Neural progenitor cell (in vitro differentiated cells): ENCODE results near the gene SERINC5. TPM values are rescaled to one million over a fixed set of nuclear protein-coding genes. Genes with fewer than 3 reads are reported as not detected.

Experiments used
- DNase-seq: peaks from one replicate; pipeline ENCODE4 v3.0.0-alpha.2; 2016; ENCODE audit warnings: low spot score
- H2AFZ ChIP-seq: fragments of 200-600 bp; sonication (generic); replicated peaks from 2 replicates; pipeline ENCODE4 v1.6.1; 2016; ENCODE audit warnings: antibody characterized with exemption
- H3F3A ChIP-seq: fragments of 200-600 bp; sonication (generic); 2 replicates; pipeline ENCODE4 v1.6.1; 2016; ENCODE audit warnings: antibody characterized with exemption, low read depth
- H3K27ac ChIP-seq: fragments of 200-600 bp; sonication (generic); 2 replicates; pipeline ENCODE4 v1.5.1; 2016; ENCODE audit warnings: mild to moderate bottlenecking
- H3K27me3 ChIP-seq: fragments of 200-600 bp; sonication (generic); 2 replicates; pipeline ENCODE4 v1.6.1; 2016; ENCODE audit warnings: mild to moderate bottlenecking, moderate library complexity
- H3K36me3 ChIP-seq: fragments of 200-600 bp; sonication (generic); 2 replicates; pipeline ENCODE4 v1.5.1; 2016
- H3K4me1 ChIP-seq: fragments of 200-600 bp; sonication (generic); 2 replicates; pipeline ENCODE4 v1.6.1; 2016; ENCODE audit warnings: mixed run types
- H3K4me2 ChIP-seq: fragments of 200-600 bp; sonication (generic); 2 replicates; pipeline ENCODE4 v1.6.1; 2016
- H3K4me3 ChIP-seq: fragments of 200-600 bp; sonication (generic); 2 replicates; pipeline ENCODE4 v1.5.1; 2016
- H3K79me2 ChIP-seq: fragments of 200-600 bp; sonication (generic); 2 replicates; pipeline ENCODE4 v1.6.1; 2016; ENCODE audit warnings: low read depth
- H3K9ac ChIP-seq: fragments of 200-600 bp; sonication (generic); 2 replicates; pipeline ENCODE4 v1.6.1; 2016
- H3K9me3 ChIP-seq: fragments of 200-600 bp; sonication (generic); 2 replicates; pipeline ENCODE4 v1.5.1; 2016; ENCODE audit warnings: low read depth
- H4K20me1 ChIP-seq: fragments of 200-600 bp; sonication (generic); 2 replicates; pipeline ENCODE4 v1.6.1; 2016; ENCODE audit warnings: low read depth
- H3K27ac Mint-ChIP-seq: 3 replicates; pipeline ENCODE4 v1.8.0; 2021; ENCODE audit warnings: mixed read lengths
- H3K27me3 Mint-ChIP-seq: 2 replicates; pipeline ENCODE4 v1.8.0; 2022; ENCODE audit warnings: low read depth, mild to moderate bottlenecking, inconsistent platforms, moderate library complexity, mixed read lengths; ENCODE audit not compliant: insufficient read depth
- H3K36me3 Mint-ChIP-seq: 3 replicates; pipeline ENCODE4 v1.8.0; 2021; ENCODE audit warnings: mixed read lengths
- H3K4me1 Mint-ChIP-seq: 3 replicates; pipeline ENCODE4 v1.8.0; 2021; ENCODE audit warnings: mixed read lengths
- H3K4me3 Mint-ChIP-seq: 3 replicates; pipeline ENCODE4 v1.8.0; 2021; ENCODE audit warnings: mild to moderate bottlenecking, moderate library complexity, mixed read lengths
- H3K9me3 Mint-ChIP-seq: 3 replicates; pipeline ENCODE4 v1.8.0; 2020; ENCODE audit warnings: mixed read lengths
- CTCF ChIP-seq: fragments of 200-600 bp; sonication (generic); IDR thresholded peaks from 2 replicates; pipeline ENCODE4 v1.5.1; 2017; ENCODE audit warnings: antibody characterized with exemption, mild to moderate bottlenecking
- EZH2 ChIP-seq: fragments of 200-600 bp; sonication (generic); IDR thresholded peaks from 2 replicates; pipeline ENCODE4 v1.6.1; 2017; ENCODE audit warnings: antibody characterized with exemption, mild to moderate bottlenecking, moderate library complexity
- EZH2phosphoT487 ChIP-seq: fragments of 200-600 bp; sonication (generic); IDR thresholded peaks from 2 replicates; pipeline ENCODE4 v1.6.1; 2017; ENCODE audit warnings: antibody characterized with exemption
- total RNA-seq: library from RNA; depleted of rRNA; stranded (reverse); fragments of >200 nt; gene quantifications from 2 replicates; pipeline ENCODE4 v1.2.3, GENCODE V29; 2015; ENCODE audit warnings: low replicate concordance

Gene SERINC5
- total RNA-seq, 1 donor from 2014 or later: 126 TPM

- Histone ChIP-seq H2AFZ (no peak overlapping the region), H3F3A (peaks cover 24% of the 10 kb centered on the region), H3K4me2 (peak overlapping the region; percentile 20), H4K20me1 (peaks cover 90% of the 10 kb centered on the region), H3K27ac (no peak overlapping the region), H3K27me3 (no peaks in the 10 kb centered on the region), H3K4me3 (no peak overlapping the region), H3K4me1 (peaks cover 58% of the 10 kb centered on the region), H3K9ac (no peak overlapping the region), H3K9me3 (no peaks in the 10 kb centered on the region), H3K36me3 (no peaks in the 10 kb centered on the region), H3K79me2 (peaks cover 100% of the 10 kb centered on the region)
- Mint-ChIP-seq H3K9me3 (peaks cover 8% of the 10 kb centered on the region), H3K4me1 (peaks cover 20% of the 10 kb centered on the region), H3K27me3 (no peaks in the 10 kb centered on the region), H3K4me3 (no peak overlapping the region), H3K36me3 (peaks cover 8% of the 10 kb centered on the region), H3K27ac (no peak overlapping the region)
- TF ChIP-seq EZH2 (no peak), CTCF (no peak), EZH2phosphoT487 (no peak)
- DNase-seq: no peak
Measured at GRCh38 chr5:80210014-80210413, 45.8 kb downstream of the SERINC5 start.

- no peak overlapping the region for H3K9ac ChIP-seq
- no peak overlapping the region for H3K4me2 ChIP-seq
- Mint-ChIP-seq H3K27me3 (no peaks in the 10 kb centered on the region), H3K36me3 (peaks cover 8% of the 10 kb centered on the region), H3K27ac (no peak overlapping the region), H3K4me3 (no peak overlapping the region), H3K9me3 (peaks cover 8% of the 10 kb centered on the region), H3K4me1 (peaks cover 27% of the 10 kb centered on the region)
- peaks cover 89% of the 10 kb centered on the region for H4K20me1 ChIP-seq
- DNase-seq: no peak
- no peaks in the 10 kb centered on the region for H3K27me3 ChIP-seq
- no peak overlapping the region for H3K27ac ChIP-seq
- no peaks in the 10 kb centered on the region for H3K36me3 ChIP-seq
- H3K79me2 ChIP-seq: peaks cover 99% of the 10 kb centered on the region
- TF ChIP-seq EZH2: no peak
- TF ChIP-seq CTCF: no peak
- TF ChIP-seq EZH2phosphoT487: no peak
- peaks cover 26% of the 10 kb centered on the region for H3F3A ChIP-seq
- peaks cover 71% of the 10 kb centered on the region for H3K4me1 ChIP-seq
- no peak overlapping the region for H3K4me3 ChIP-seq
- H3K9me3 ChIP-seq: no peaks in the 10 kb centered on the region
- H2AFZ ChIP-seq: no peak overlapping the region
Measured at GRCh38 chr5:80208381-80208780, 47.5 kb downstream of the SERINC5 start.

- no peak overlapping the region for H3K4me3 Mint-ChIP-seq
- H2AFZ ChIP-seq: no peak overlapping the region
- H3K9me3 ChIP-seq: no peaks in the 10 kb centered on the region
- no peak overlapping the region for H3K27ac Mint-ChIP-seq
- peaks cover 71% of the 10 kb centered on the region for H3K4me1 ChIP-seq
- H3K36me3 ChIP-seq: peaks cover under 1% of the 10 kb centered on the region
- H4K20me1 ChIP-seq: peaks cover 85% of the 10 kb centered on the region
- TF ChIP-seq CTCF: no peak
- TF ChIP-seq EZH2: no peak
- no peak for TF ChIP-seq EZH2phosphoT487
- H3K36me3 Mint-ChIP-seq: peaks cover 10% of the 10 kb centered on the region
- no peaks in the 10 kb centered on the region for H3K27me3 Mint-ChIP-seq
- H3F3A ChIP-seq: peaks cover 28% of the 10 kb centered on the region
- no peak overlapping the region for H3K27ac ChIP-seq
- H3K4me1 Mint-ChIP-seq: peaks cover 27% of the 10 kb centered on the region
- no peaks in the 10 kb centered on the region for H3K27me3 ChIP-seq
- H3K4me3 ChIP-seq: no peak overlapping the region
- DNase-seq: no peak
- H3K9me3 Mint-ChIP-seq: peaks cover 8% of the 10 kb centered on the region
- H3K4me2 ChIP-seq: no peak overlapping the region
- H3K79me2 ChIP-seq: peaks cover 98% of the 10 kb centered on the region
- no peak overlapping the region for H3K9ac ChIP-seq
Measured at GRCh38 chr5:80207832-80208231, 48.0 kb downstream of the SERINC5 start.
